A673 (cell line): ENCODE measurements around the gene PGGT1B. TPM values are rescaled to one million over a fixed set of nuclear protein-coding genes. Genes with fewer than 3 reads are reported as not detected.

Source experiments
- BruUV-seq: library from RNA; stranded (reverse); fragments of 400-500 nt; replicated peaks from 2 replicates; lab custom pipeline; 2021; lab: Mats Ljungman, UMichigan
- CTCF ChIA-PET: fragments of 300-600 bp; sonication (Branson Sonifier 250); formaldehyde crosslinking; loops from one replicate; lab custom pipeline; 2022; ENCODE audit warnings: antibody characterized with exemption; lab: Charles Lee
- POLR2A ChIA-PET: fragments of 300-600 bp; sonication (Branson Sonifier 250); formaldehyde crosslinking; loops from one replicate; lab custom pipeline; 2022; ENCODE audit warnings: antibody characterized with exemption; ENCODE audit not compliant: low non-redundant PET; lab: Charles Lee
- DNase-seq: peaks from one replicate; pipeline ENCODE4 v3.0.0-alpha.2; 2015; ENCODE audit warnings: low spot score
- H3K27ac ChIP-seq: fragments of 200-600 bp; sonication (generic); 2 replicates; pipeline ENCODE4 v1.5.1; 2016; ENCODE audit warnings: mixed run types, low read depth, mild to moderate bottlenecking, mixed read lengths, antibody characterized with exemption, low read length; ENCODE audit not compliant: poor library complexity, severe bottlenecking
- H3K27me3 ChIP-seq: fragments of 200-600 bp; sonication (generic); replicated peaks from 2 replicates; pipeline ENCODE4 v1.6.1; 2017; ENCODE audit warnings: mixed run types, low read depth, mild to moderate bottlenecking, mixed read lengths, antibody characterized with exemption, low read length; ENCODE audit not compliant: insufficient read depth, poor library complexity
- H3K36me3 ChIP-seq: fragments of 200-600 bp; sonication (generic); 2 replicates; pipeline ENCODE4 v1.6.1; 2016; ENCODE audit warnings: mixed run types, mild to moderate bottlenecking, mixed read lengths, antibody characterized with exemption, low read length; ENCODE audit not compliant: insufficient read depth, poor library complexity, severe bottlenecking
- H3K4me1 ChIP-seq: fragments of 200-600 bp; sonication (generic); 2 replicates; pipeline ENCODE4 v1.6.1; 2017; ENCODE audit warnings: mixed run types, mild to moderate bottlenecking, mixed read lengths, antibody characterized with exemption, low read length; ENCODE audit not compliant: insufficient read depth, poor library complexity, severe bottlenecking
- H3K4me3 ChIP-seq: fragments of 200-600 bp; sonication (generic); 2 replicates; pipeline ENCODE4 v1.5.1; 2016; ENCODE audit warnings: low read depth, mixed run types, mild to moderate bottlenecking, mixed read lengths, low read length; ENCODE audit not compliant: poor library complexity, severe bottlenecking
- H3K9me3 ChIP-seq: fragments of 200-600 bp; sonication (generic); 2 replicates; pipeline ENCODE4 v1.6.1; 2016; ENCODE audit warnings: mixed run types, low read depth, mild to moderate bottlenecking, mixed read lengths, antibody characterized with exemption, low read length; ENCODE audit not compliant: poor library complexity, severe bottlenecking
- EZH2 ChIP-seq: fragments of 200-600 bp; sonication (generic); IDR thresholded peaks from 2 replicates; pipeline ENCODE4 v1.6.1; 2017; ENCODE audit warnings: borderline replicate concordance, low read depth, mild to moderate bottlenecking, mixed read lengths, antibody characterized with exemption, low read length; ENCODE audit not compliant: poor library complexity, severe bottlenecking
- intact Hi-C: fragments of 100-400 bp; cut with micrococcal nuclease; formaldehyde crosslinking; loops from one replicate; pipeline ENCODE4 v1.10.0; 2022; ENCODE audit not compliant: unreplicated experiment
- total RNA-seq: library from RNA; stranded (reverse); gene quantifications from 2 replicates; pipeline ENCODE4 v1.2.3, GENCODE V29; 2021
- TF ChIP-seq, protein P1 (sequence below): fragments of 300-800, 200-600 bp; sonication (generic); conservative IDR thresholded peaks from 2 replicates; pipeline ENCODE4 v1.5.1; 2017; ENCODE audit warnings: low read depth, mild to moderate bottlenecking, antibody characterized with exemption, low read length, moderate library complexity, mixed read lengths

Gene PGGT1B
- total RNA-seq, 1 experiment from 2014 or later = 43.0 TPM

DNA sequence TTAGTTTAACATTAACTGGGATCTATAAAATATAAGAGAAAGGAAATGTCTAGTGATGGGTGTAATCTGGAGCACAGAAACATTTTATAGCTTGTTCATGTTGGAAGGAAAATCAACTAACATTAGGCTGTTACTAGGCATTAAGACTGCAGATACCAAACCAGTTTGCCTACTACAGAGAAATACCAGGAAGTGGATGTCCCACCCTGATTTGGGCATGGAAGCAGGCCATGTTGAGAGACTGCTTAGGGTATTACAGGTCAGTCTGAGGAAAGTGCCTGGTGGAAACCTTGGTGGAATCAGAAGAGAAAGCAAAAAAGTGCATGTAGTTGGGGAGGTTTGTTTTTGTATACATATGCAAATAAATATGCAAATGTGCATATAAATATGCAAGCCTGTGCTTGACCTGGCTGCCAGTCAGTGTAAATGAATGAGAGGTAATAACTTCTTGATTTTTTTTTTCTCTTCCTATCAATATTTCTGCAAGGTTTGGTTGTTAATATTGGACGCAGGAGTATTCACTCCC lies 43.4 kb upstream of the PGGT1B start:
- Histone ChIP-seq H3K27ac (no peak overlapping the region), H3K36me3 (no peaks in the 10 kb centered on the region), H3K27me3 (peaks cover 13% of the 10 kb centered on the region), H3K4me1 (no peaks in the 10 kb centered on the region), H3K9me3 (no peaks in the 10 kb centered on the region), H3K4me3 (no peak overlapping the region)
- TF ChIP-seq, protein P1, sequence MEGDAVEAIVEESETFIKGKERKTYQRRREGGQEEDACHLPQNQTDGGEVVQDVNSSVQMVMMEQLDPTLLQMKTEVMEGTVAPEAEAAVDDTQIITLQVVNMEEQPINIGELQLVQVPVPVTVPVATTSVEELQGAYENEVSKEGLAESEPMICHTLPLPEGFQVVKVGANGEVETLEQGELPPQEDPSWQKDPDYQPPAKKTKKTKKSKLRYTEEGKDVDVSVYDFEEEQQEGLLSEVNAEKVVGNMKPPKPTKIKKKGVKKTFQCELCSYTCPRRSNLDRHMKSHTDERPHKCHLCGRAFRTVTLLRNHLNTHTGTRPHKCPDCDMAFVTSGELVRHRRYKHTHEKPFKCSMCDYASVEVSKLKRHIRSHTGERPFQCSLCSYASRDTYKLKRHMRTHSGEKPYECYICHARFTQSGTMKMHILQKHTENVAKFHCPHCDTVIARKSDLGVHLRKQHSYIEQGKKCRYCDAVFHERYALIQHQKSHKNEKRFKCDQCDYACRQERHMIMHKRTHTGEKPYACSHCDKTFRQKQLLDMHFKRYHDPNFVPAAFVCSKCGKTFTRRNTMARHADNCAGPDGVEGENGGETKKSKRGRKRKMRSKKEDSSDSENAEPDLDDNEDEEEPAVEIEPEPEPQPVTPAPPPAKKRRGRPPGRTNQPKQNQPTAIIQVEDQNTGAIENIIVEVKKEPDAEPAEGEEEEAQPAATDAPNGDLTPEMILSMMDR = no peak
- no peak for TF ChIP-seq EZH2
- CTCF ChIA-PET = no interaction called here
- POLR2A ChIA-PET = no interaction called here
- BruUV-seq = no TSS peak
- intact Hi-C loops = loop anchor here (10.0 kb wide), 1 partner anchor 529 kb away; no protein-coding TSS in a partner anchor
- DNase-seq = no peak

DNA sequence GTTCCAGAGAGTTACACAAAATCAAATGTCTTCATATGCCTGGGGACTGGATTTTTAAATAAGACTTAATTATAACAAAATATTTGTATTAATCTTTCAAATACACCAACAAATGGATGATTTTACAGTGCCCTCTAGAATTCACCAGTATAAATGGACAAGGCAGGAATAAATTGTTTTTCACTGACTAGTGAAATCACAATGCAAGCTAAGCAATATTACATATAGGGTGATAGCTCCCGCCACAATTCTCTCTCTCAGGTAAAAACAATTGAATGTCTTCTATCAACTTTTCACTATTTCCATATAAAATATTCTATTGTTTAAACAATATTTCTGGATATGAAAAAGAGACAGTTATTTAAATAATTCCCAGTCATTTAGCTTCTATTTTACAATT lies 41.8 kb upstream of the PGGT1B start:
- ChIA-PET POLR2A (interaction anchor here (0.7 kb wide), 1 partner anchor 267 kb away, joined by 4 read pairs; no protein-coding TSS in a partner anchor), CTCF (interaction anchor here (0.6 kb wide), 1 partner anchor 270 kb away, joined by 3 read pairs; no protein-coding TSS in a partner anchor)
- Histone ChIP-seq H3K36me3 (no peaks in the 10 kb centered on the region), H3K4me1 (no peaks in the 10 kb centered on the region), H3K9me3 (no peaks in the 10 kb centered on the region), H3K27ac (no peak overlapping the region), H3K4me3 (no peak overlapping the region), H3K27me3 (peaks cover 13% of the 10 kb centered on the region)
- intact Hi-C loops = loop anchor here (10.0 kb wide), 1 partner anchor 530 kb away; no protein-coding TSS in a partner anchor
- DNase-seq = no peak
- BruUV-seq = no TSS peak
- TF ChIP-seq EZH2 = no peak
- TF ChIP-seq, protein P1 = no peak

DNA sequence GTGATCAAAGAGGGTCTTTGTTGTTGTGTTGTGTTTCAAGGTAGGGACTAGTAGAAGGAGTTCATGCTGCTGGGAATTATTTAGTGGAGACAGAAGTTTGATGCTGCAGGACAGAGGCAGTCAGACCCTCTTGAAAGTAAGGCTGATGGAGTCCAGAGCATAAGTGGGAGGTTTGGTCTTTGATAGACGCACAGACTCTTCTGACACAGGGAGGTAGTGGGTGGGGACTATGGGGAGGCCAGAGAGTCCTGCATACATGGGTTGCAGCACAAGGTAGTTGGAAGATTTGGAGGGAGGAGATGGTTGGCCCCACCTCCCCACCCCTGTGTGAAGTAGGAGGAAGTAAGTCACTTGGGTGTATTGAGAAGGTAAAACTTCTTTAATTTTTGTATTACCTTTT lies 36.1 kb upstream of the PGGT1B start:
- no peak for DNase-seq
- H3K9me3 ChIP-seq = no peaks in the 10 kb centered on the region
- TF ChIP-seq, protein P1 = no peak
- TF ChIP-seq EZH2 = no peak
- H3K27me3 ChIP-seq = peaks cover 6% of the 10 kb centered on the region
- intact Hi-C loops = no loop called here
- no peak overlapping the region for H3K4me3 ChIP-seq
- no TSS peak for BruUV-seq
- ChIA-PET POLR2A (no interaction called here), CTCF (no interaction called here)
- H3K27ac ChIP-seq = no peak overlapping the region
- H3K36me3 ChIP-seq = no peaks in the 10 kb centered on the region
- peaks cover 4% of the 10 kb centered on the region for H3K4me1 ChIP-seq
